ENCODE results near the gene RAX2. TPM values are rescaled to one million over a fixed set of nuclear protein-coding genes. Genes with fewer than 3 reads are reported as not detected.

The RAX2 gene
- total RNA-seq, 1 experiment from 2014 or later: not detected

GRCh38 chr19:3745363-3746045 lies 26.5 kb downstream of the RAX2 start:
- Histone ChIP-seq H3K9me3 (ENCODE audit: control insufficient read depth in 1 of 2, insufficient read depth in 1 of 2, low read depth in 1 of 2, low read length in 2 of 2) (no peaks in the 10 kb centered on the region), H3K4me1 (ENCODE audit: control insufficient read depth in 1 of 2, insufficient read depth in 2 of 2, low read length in 2 of 2) (no peaks in the 10 kb centered on the region), H3K4me2 (ENCODE audit: low read length) (no peak overlapping the region), H3K27me3 (ENCODE audit: insufficient read depth, low read length) (no peaks in the 10 kb centered on the region), H4K20me1 (ENCODE audit: insufficient read depth) (no peaks in the 10 kb centered on the region), H3K79me2 (ENCODE audit: insufficient read depth, low read length) (no peaks in the 10 kb centered on the region), H3K9me2 (ENCODE audit: insufficient read depth) (no peaks in the 10 kb centered on the region), H3K4me3 (replicated peaks in 1 of 2; ENCODE audit: low read depth in 1 of 2, low read length in 2 of 2) (no peak overlapping the region), H3K9ac (ENCODE audit: low read length) (no peak overlapping the region), H3K27ac (ENCODE audit: low read depth, low read length) (no peak overlapping the region), H2AFZ (ENCODE audit: low read depth, low read length, poor library complexity, severe bottlenecking) (no peak overlapping the region), H3K36me3 (ENCODE audit: control insufficient read depth in 1 of 2, insufficient read depth in 2 of 2, low read length in 2 of 2) (0 out of 4 replicates have a peak, but pooled peaks cover 0 to 3% of the 10 kb centered on the region in 2 experiments)
- ChIA-PET RAD21 (ENCODE audit: low non-redundant PET in 1 of 2, low total read pairs in 2 of 2, uncharacterized antibody in 2 of 2, unreplicated experiment in 2 of 2) (no interaction called here), CTCF (no interaction called here), POLR2A (no interaction called here)
- TF ChIP-seq ZFX (IDR thresholded peaks at IDR 0.05) (no peak), CEBPB (IDR thresholded peaks at IDR 0.05; ENCODE audit: low read depth) (no peak), SIN3A (IDR thresholded peaks at IDR 0.05; ENCODE audit: low read depth) (no peak), CBX3 (IDR thresholded peaks at IDR 0.05; ENCODE audit: low read depth) (no peak), SRF (IDR thresholded peaks at IDR 0.05; ENCODE audit: low read depth) (no peak), EGR1 (IDR thresholded peaks at IDR 0.05; ENCODE audit: low read depth) (no peak)
- ATAC-seq (no peak), DNase-seq (ENCODE audit: low read depth, low spot score) (no peak)
- no TSS peak for BruUV-seq (replicated peaks)
- intact Hi-C loops (cut with micrococcal nuclease): no loop called here

GRCh38 chr19:3743486-3743885 lies 28.5 kb downstream of the RAX2 start:
- H2AFZ ChIP-seq (ENCODE audit: low read depth, low read length, poor library complexity, severe bottlenecking): no peak overlapping the region
- H3K27me3 ChIP-seq (ENCODE audit: insufficient read depth, low read length): no peaks in the 10 kb centered on the region
- no peaks in the 10 kb centered on the region for H4K20me1 ChIP-seq (ENCODE audit: insufficient read depth)
- no peaks in the 10 kb centered on the region for H3K4me1 ChIP-seq (ENCODE audit: control insufficient read depth in 1 of 2, insufficient read depth in 2 of 2, low read length in 2 of 2)
- no peak overlapping the region for H3K4me2 ChIP-seq (ENCODE audit: low read length)
- intact Hi-C loops (cut with micrococcal nuclease): no loop called here
- RAD21 ChIA-PET (ENCODE audit: low non-redundant PET in 1 of 2, low total read pairs in 2 of 2, uncharacterized antibody in 2 of 2, unreplicated experiment in 2 of 2): no interaction called here
- CTCF ChIA-PET: no interaction called here
- H3K9me3 ChIP-seq (ENCODE audit: control insufficient read depth in 1 of 2, insufficient read depth in 1 of 2, low read depth in 1 of 2, low read length in 2 of 2): no peaks in the 10 kb centered on the region
- H3K36me3 ChIP-seq (ENCODE audit: control insufficient read depth in 1 of 2, insufficient read depth in 2 of 2, low read length in 2 of 2): no peaks in the 10 kb centered on the region
- H3K9me2 ChIP-seq (ENCODE audit: insufficient read depth): no peaks in the 10 kb centered on the region
- H3K79me2 ChIP-seq (ENCODE audit: insufficient read depth, low read length): no peaks in the 10 kb centered on the region
- peak; percentile 85 for ATAC-seq
- BruUV-seq (replicated peaks): no TSS peak
- no peak for DNase-seq (ENCODE audit: low read depth, low spot score)
- no peak overlapping the region for H3K9ac ChIP-seq (ENCODE audit: low read length)
- TF ChIP-seq SRF (IDR thresholded peaks at IDR 0.05; ENCODE audit: low read depth) (no peak), POLR2AphosphoS5 (IDR thresholded peaks at IDR 0.05; ENCODE audit: low read depth, low read length) (no peak), CBX3 (IDR thresholded peaks at IDR 0.05; ENCODE audit: low read depth) (no peak)
- POLR2A ChIA-PET: no interaction called here
- no peak overlapping the region for H3K27ac ChIP-seq (ENCODE audit: low read depth, low read length)
- H3K4me3 ChIP-seq (replicated peaks in 1 of 2; ENCODE audit: low read depth in 1 of 2, low read length in 2 of 2): no peak overlapping the region

Data from HCT116 (cell line).